OCI-LY7 (cell line): ENCODE results near the gene ANKRD10. TPM values are rescaled to one million over a fixed set of nuclear protein-coding genes. Genes with fewer than 3 reads are reported as not detected.

Experiments used
- BruUV-seq: library from RNA; stranded (reverse); fragments of 400-500 nt; replicated peaks from 2 replicates; lab custom pipeline; 2021; lab: Mats Ljungman, UMichigan
- CTCF ChIA-PET: fragments of 300-600 bp; sonication (Branson Sonifier 250); formaldehyde crosslinking; loops from one replicate; lab custom pipeline; 2022; ENCODE audit warnings: antibody characterized with exemption; ENCODE audit not compliant: unreplicated experiment; lab: Charles Lee
- POLR2A ChIA-PET: fragments of 300-600 bp; sonication (Branson Sonifier 250); formaldehyde crosslinking; loops from one replicate; lab custom pipeline; 2022; ENCODE audit warnings: antibody characterized with exemption; lab: Charles Lee
- DNase-seq: peaks from one replicate; pipeline ENCODE4 v3.0.0-alpha.2; 2015; ENCODE audit warnings: low spot score
- H2AFZ ChIP-seq: fragments of 200-600 bp; sonication (generic), shearing (Covaris generic); 2 replicates; pipeline ENCODE4 v1.6.1; 2014; ENCODE audit warnings: mild to moderate bottlenecking, antibody characterized with exemption, low read length, moderate library complexity
- H3K27ac ChIP-seq: fragments of 200-600 bp; sonication (generic); 2 replicates; pipeline ENCODE4 v1.5.1; 2014; ENCODE audit warnings: mixed run types, low read depth, mild to moderate bottlenecking, moderate library complexity, low read length, inconsistent platforms; ENCODE audit not compliant: poor library complexity, severe bottlenecking
- H3K36me3 ChIP-seq: fragments of 200-600 bp; sonication (generic); 2 replicates; pipeline ENCODE4 v1.6.1; 2014; ENCODE audit warnings: mild to moderate bottlenecking, antibody characterized with exemption, low read length, moderate library complexity, mixed read lengths; ENCODE audit not compliant: insufficient read depth
- H3K4me1 ChIP-seq: fragments of 200-600 bp; sonication (generic); 2 replicates; pipeline ENCODE4 v1.5.1; 2014; ENCODE audit warnings: mild to moderate bottlenecking, low read length; ENCODE audit not compliant: insufficient read depth, poor library complexity, severe bottlenecking
- H3K4me2 ChIP-seq: fragments of 200-600 bp; sonication (generic); 2 replicates; pipeline ENCODE4 v1.6.1; 2014; ENCODE audit warnings: mild to moderate bottlenecking, low read length
- H3K4me3 ChIP-seq: fragments of 200-600 bp; sonication (generic); 2 replicates; pipeline ENCODE4 v1.5.1; 2014; ENCODE audit warnings: mild to moderate bottlenecking, low read depth, low read length; ENCODE audit not compliant: poor library complexity, severe bottlenecking
- H3K79me2 ChIP-seq: fragments of 200-600 bp; sonication (generic); 2 replicates; pipeline ENCODE4 v1.6.1; 2016; ENCODE audit warnings: low read depth, mild to moderate bottlenecking, low read length, moderate library complexity, mixed read lengths; ENCODE audit not compliant: insufficient read depth
- H3K9me2 ChIP-seq: fragments of 200-600 bp; sonication (generic); 2 replicates; pipeline ENCODE4 v1.6.1; 2016; ENCODE audit warnings: mild to moderate bottlenecking, low read length, mixed read lengths; ENCODE audit not compliant: insufficient read depth
- H3K9me3 ChIP-seq: fragments of 200-600 bp; sonication (generic); 2 replicates; pipeline ENCODE4 v1.6.1; 2014; ENCODE audit warnings: mild to moderate bottlenecking, mixed run types, low read length, mixed read lengths
- H4K20me1 ChIP-seq: fragments of 200-600 bp; sonication (generic); 2 replicates; pipeline ENCODE4 v1.6.1; 2014; ENCODE audit warnings: mild to moderate bottlenecking, antibody characterized with exemption, low read length, moderate library complexity, mixed read lengths; ENCODE audit not compliant: insufficient read depth
- EZH2phosphoT487 ChIP-seq: fragments of 200-600 bp; sonication (generic); IDR thresholded peaks from 2 replicates; pipeline ENCODE4 v1.6.1; 2018; ENCODE audit warnings: low read depth, borderline replicate concordance, mild to moderate bottlenecking, mixed run types, antibody characterized with exemption, low read length, moderate library complexity, mixed read lengths
- intact Hi-C: fragments of 100-400 bp; cut with micrococcal nuclease; formaldehyde crosslinking; loops from one replicate; pipeline ENCODE4 v1.10.0; 2022; ENCODE audit not compliant: unreplicated experiment
- total RNA-seq, 2 experiments: library from RNA; depleted of rRNA in 1 of 2; stranded (reverse); fragments of >200 nt in 1 of 2; shearing (Covaris generic) in 1 of 2; gene quantifications; 2 replicates each; pipeline ENCODE4 v1.2.3, GENCODE V29; 2014 to 2022
- TF ChIP-seq, protein P1 (sequence below): fragments of 200-600 bp; sonication (generic); conservative IDR thresholded peaks from 2 replicates; pipeline ENCODE4 v1.5.1; 2014; ENCODE audit warnings: mild to moderate bottlenecking, antibody characterized with exemption, low read length, moderate library complexity, mixed read lengths

Gene ANKRD10
- total RNA-seq, 2 experiments from 2014 or later, result 82.8 to 86.0 TPM

DNA sequence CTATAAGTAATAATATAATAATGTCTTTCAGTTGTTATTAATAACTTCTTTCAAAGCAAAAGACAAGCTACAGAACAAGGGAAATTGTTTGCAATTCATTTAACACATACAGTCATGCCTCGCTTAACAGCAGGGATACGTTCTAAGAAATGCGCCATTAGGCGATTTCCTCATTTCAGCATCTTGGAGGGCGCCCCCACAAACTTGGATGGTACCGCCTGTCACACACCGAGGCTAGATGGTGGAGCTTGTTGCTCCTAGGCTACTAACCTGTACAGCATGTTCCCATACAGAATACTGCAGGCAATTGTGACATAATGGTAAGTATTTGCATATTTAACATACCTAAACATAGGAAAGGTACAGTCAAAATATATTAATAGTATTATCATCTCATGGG lies 8.2 kb upstream of the ANKRD10 start:
- TF ChIP-seq, protein P1, sequence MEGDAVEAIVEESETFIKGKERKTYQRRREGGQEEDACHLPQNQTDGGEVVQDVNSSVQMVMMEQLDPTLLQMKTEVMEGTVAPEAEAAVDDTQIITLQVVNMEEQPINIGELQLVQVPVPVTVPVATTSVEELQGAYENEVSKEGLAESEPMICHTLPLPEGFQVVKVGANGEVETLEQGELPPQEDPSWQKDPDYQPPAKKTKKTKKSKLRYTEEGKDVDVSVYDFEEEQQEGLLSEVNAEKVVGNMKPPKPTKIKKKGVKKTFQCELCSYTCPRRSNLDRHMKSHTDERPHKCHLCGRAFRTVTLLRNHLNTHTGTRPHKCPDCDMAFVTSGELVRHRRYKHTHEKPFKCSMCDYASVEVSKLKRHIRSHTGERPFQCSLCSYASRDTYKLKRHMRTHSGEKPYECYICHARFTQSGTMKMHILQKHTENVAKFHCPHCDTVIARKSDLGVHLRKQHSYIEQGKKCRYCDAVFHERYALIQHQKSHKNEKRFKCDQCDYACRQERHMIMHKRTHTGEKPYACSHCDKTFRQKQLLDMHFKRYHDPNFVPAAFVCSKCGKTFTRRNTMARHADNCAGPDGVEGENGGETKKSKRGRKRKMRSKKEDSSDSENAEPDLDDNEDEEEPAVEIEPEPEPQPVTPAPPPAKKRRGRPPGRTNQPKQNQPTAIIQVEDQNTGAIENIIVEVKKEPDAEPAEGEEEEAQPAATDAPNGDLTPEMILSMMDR, result no peak
- TF ChIP-seq EZH2phosphoT487, result no peak
- Histone ChIP-seq H3K36me3 (no peaks in the 10 kb centered on the region), H3K9me3 (no peaks in the 10 kb centered on the region), H3K4me3 (no peak overlapping the region), H2AFZ (no peak overlapping the region), H3K4me1 (peaks cover 8% of the 10 kb centered on the region), H3K27ac (no peak overlapping the region), H4K20me1 (no peaks in the 10 kb centered on the region), H3K9me2 (no peaks in the 10 kb centered on the region), H3K4me2 (no peak overlapping the region), H3K79me2 (no peaks in the 10 kb centered on the region)
- no peak for DNase-seq
- ChIA-PET CTCF (no interaction called here), POLR2A (no interaction called here)
- intact Hi-C loops, result loop anchor here (10.0 kb wide), 1 partner anchor 328 kb away; no protein-coding TSS in a partner anchor
- BruUV-seq, result no TSS peak

DNA sequence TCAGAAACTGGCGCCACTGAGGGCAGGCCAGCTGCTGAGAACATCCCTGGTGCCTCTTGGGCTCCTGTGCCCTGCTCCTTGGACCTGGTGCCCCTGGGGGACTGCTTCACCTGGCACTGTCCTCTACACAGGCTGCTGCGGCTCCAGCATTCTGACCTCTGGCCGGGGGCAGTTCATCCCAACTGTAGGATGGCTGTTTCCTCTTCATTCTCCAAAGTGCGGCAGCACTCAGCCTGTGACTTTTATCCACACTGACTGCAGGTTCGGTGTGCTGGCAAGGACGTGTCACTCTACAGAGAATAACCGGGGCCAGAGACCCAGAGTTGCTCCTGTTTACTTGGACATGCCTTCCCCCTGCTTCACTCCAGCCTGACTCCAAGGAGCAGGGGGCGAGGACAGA lies 7.6 kb upstream of the ANKRD10 start:
- H3K9me2 ChIP-seq, result no peaks in the 10 kb centered on the region
- no peaks in the 10 kb centered on the region for H3K9me3 ChIP-seq
- no peaks in the 10 kb centered on the region for H3K36me3 ChIP-seq
- H4K20me1 ChIP-seq, result no peaks in the 10 kb centered on the region
- ChIA-PET CTCF (no interaction called here), POLR2A (no interaction called here)
- no peak for DNase-seq
- H3K27ac ChIP-seq, result no peak overlapping the region
- intact Hi-C loops, result loop anchor here (10.0 kb wide), 1 partner anchor 328 kb away; no protein-coding TSS in a partner anchor
- no peak overlapping the region for H3K4me3 ChIP-seq
- no peak overlapping the region for H2AFZ ChIP-seq
- no peak for TF ChIP-seq EZH2phosphoT487
- TF ChIP-seq, protein P1, result no peak
- peaks cover 8% of the 10 kb centered on the region for H3K4me1 ChIP-seq
- no TSS peak for BruUV-seq
- H3K4me2 ChIP-seq, result no peak overlapping the region
- H3K79me2 ChIP-seq, result no peaks in the 10 kb centered on the region

DNA sequence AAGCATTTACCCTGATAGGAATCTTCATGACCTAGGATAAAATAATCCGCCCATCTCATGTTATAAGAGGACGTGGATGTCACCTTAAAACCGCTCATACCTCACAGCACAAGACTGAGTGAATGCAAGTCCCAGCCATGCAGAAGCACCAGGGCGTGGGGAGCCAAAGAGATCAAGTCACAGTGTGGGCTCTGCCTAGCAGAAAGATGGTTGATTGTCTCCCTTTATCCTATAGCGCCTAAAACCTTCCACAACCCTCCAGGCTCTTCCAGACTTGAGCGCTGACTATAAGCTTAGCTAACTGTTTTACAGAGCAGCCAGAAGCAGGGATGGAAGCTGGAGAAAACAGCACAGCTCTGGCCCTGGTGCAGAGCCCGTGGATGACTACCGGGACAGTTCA lies 6.8 kb upstream of the ANKRD10 start:
- intact Hi-C loops, result loop anchor here (10.0 kb wide), 1 partner anchor 327 kb away; no protein-coding TSS in a partner anchor
- H3K4me1 ChIP-seq, result peaks cover 8% of the 10 kb centered on the region
- no peak overlapping the region for H3K27ac ChIP-seq
- CTCF ChIA-PET, result no interaction called here
- no peak for DNase-seq
- no peak for TF ChIP-seq EZH2phosphoT487
- TF ChIP-seq, protein P1, result no peak
- H2AFZ ChIP-seq, result no peak overlapping the region
- POLR2A ChIA-PET, result no interaction called here
- BruUV-seq, result no TSS peak
- no peak overlapping the region for H3K4me3 ChIP-seq
- H3K79me2 ChIP-seq, result no peaks in the 10 kb centered on the region
- no peaks in the 10 kb centered on the region for H3K36me3 ChIP-seq
- H4K20me1 ChIP-seq, result no peaks in the 10 kb centered on the region
- no peak overlapping the region for H3K4me2 ChIP-seq
- H3K9me2 ChIP-seq, result no peaks in the 10 kb centered on the region
- no peaks in the 10 kb centered on the region for H3K9me3 ChIP-seq
